Stimulated activated CD4-positive, alpha-beta T cell treated with anti-CD3 and anti-CD28 coated beads, Interleukin-12 subunit alpha, Interleukin-12 subunit beta, amount 100 ng/mL, for 48 hours (primary cell): ENCODE data around the gene UGT1A1.

Experiments used
- DNase-seq, 3 donors: peaks; one replicate each; pipeline ENCODE4 v3.0.0-alpha.2; 2020; ENCODE audit warnings: low read depth in 2 of 3, low spot score in 1 of 3

UGT1A1 gene

GRCh38 chr2:233794128-233794658, 34.1 kb downstream of the UGT1A1 start:
- DNase-seq: no peak

GRCh38 chr2:233795735-233796171, 35.7 kb downstream of the UGT1A1 start:
- DNase-seq: no peak

- no peak for DNase-seq
Measured at GRCh38 chr2:233796254-233796653, 36.2 kb downstream of the UGT1A1 start.

GRCh38 chr2:233798335-233799086, 38.4 kb downstream of the UGT1A1 start:
- DNase-seq: no peak

- no peak for DNase-seq
Measured at GRCh38 chr2:233799087-233799665, 39.1 kb downstream of the UGT1A1 start.

- no peak for DNase-seq
Measured at GRCh38 chr2:233799716-233800115, 39.6 kb downstream of the UGT1A1 start.

- no peak for DNase-seq
Measured at GRCh38 chr2:233800208-233800607, 40.1 kb downstream of the UGT1A1 start.

GRCh38 chr2:233801357-233802131, 41.5 kb downstream of the UGT1A1 start:
- no peak for DNase-seq

- no peak for DNase-seq
Measured at GRCh38 chr2:233802132-233802815, 42.2 kb downstream of the UGT1A1 start.

GRCh38 chr2:233803292-233803911, 43.3 kb downstream of the UGT1A1 start:
- DNase-seq: no peak

GRCh38 chr2:233803994-233804393, 43.9 kb downstream of the UGT1A1 start:
- no peak for DNase-seq

- no peak for DNase-seq
Measured at GRCh38 chr2:233807215-233807865, 47.3 kb downstream of the UGT1A1 start.

- DNase-seq: no peak
Measured at GRCh38 chr2:233807966-233808935, 48.2 kb downstream of the UGT1A1 start.

GRCh38 chr2:233810385-233810784, 50.3 kb downstream of the UGT1A1 start:
- no peak for DNase-seq

GRCh38 chr2:233811087-233811486, 51.0 kb downstream of the UGT1A1 start:
- DNase-seq: no peak

- DNase-seq: no peak
Measured at GRCh38 chr2:233811732-233812131, 51.7 kb downstream of the UGT1A1 start.

GRCh38 chr2:233813236-233814055, 53.4 kb downstream of the UGT1A1 start:
- DNase-seq: no peak
